ENCODE results near the gene KAZALD1. TPM values are rescaled to one million over a fixed set of nuclear protein-coding genes. Genes with fewer than 3 reads are reported as not detected.

The KAZALD1 gene
- total and polyA plus RNA-seq, 4 donors = 4.1 to 12.1 (median 7.4) TPM

DNA sequence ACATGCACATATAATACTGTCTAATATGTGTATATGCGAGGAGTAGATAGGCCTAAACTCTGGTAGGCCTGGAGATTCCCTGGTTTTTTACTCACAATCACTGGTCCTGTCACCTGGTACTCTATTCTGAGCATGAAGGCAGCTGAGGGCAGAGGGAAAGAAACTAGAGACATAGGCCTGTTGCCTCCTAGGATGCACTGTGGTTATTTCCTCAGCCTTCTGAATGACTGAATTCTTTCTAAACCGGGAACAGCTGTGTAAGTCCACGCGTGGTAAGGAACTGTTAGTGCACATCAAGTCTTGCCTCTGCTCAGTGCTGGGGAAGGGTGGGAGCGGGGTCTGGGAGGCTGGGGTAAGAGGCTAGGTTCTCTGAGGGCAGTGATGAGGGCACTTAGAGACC is 7.7 kb downstream of the KAZALD1 start:
- TF ChIP-seq, protein P1, sequence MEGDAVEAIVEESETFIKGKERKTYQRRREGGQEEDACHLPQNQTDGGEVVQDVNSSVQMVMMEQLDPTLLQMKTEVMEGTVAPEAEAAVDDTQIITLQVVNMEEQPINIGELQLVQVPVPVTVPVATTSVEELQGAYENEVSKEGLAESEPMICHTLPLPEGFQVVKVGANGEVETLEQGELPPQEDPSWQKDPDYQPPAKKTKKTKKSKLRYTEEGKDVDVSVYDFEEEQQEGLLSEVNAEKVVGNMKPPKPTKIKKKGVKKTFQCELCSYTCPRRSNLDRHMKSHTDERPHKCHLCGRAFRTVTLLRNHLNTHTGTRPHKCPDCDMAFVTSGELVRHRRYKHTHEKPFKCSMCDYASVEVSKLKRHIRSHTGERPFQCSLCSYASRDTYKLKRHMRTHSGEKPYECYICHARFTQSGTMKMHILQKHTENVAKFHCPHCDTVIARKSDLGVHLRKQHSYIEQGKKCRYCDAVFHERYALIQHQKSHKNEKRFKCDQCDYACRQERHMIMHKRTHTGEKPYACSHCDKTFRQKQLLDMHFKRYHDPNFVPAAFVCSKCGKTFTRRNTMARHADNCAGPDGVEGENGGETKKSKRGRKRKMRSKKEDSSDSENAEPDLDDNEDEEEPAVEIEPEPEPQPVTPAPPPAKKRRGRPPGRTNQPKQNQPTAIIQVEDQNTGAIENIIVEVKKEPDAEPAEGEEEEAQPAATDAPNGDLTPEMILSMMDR (IDR thresholded peaks at IDR 0.05; ENCODE audit: control extremely low read depth, extremely low read depth) = no peak
- peaks cover 4 to 21% (median 13%) of the 10 kb centered on the region in 3 donors for H3K27me3 ChIP-seq (ENCODE audit: control insufficient read depth in 3 of 3, insufficient read depth in 3 of 3, low read length in 2 of 3)
- DNase-seq (no peak), ATAC-seq (ENCODE audit: insufficient read depth, low FRiP score) (no peak)
- H3K9ac ChIP-seq (ENCODE audit: insufficient read depth in 1 of 2, low read length in 2 of 2) = no peak overlapping the region
- peaks cover 2 to 23% (median 15%) of the 10 kb centered on the region in 5 donors for H3K4me1 ChIP-seq (ENCODE audit: control insufficient read depth in 5 of 5, insufficient read depth in 5 of 5, low read length in 5 of 5)
- no peak overlapping the region for H3K4me3 ChIP-seq
- H3K27ac ChIP-seq (ENCODE audit: low read depth in 1 of 2, low read length in 1 of 2) = no peak overlapping the region
- WGBS, 2 donors = 88 to 90% methylated on average over 5 of the region's 5 CpGs
- H3K9me3 ChIP-seq (ENCODE audit: control insufficient read depth in 4 of 4, insufficient read depth in 3 of 4, low read length in 3 of 4) = peaks cover 0 to 5% (median 0%) of the 10 kb centered on the region in 4 donors
- no peaks in the 10 kb centered on the region for H3K36me3 ChIP-seq (ENCODE audit: control insufficient read depth in 4 of 4, insufficient read depth in 4 of 4, low read length in 4 of 4)

GRCh38 chr10:101070098-101070497 is 8.3 kb downstream of the KAZALD1 start:
- TF ChIP-seq, protein P1 (IDR thresholded peaks at IDR 0.05; ENCODE audit: control extremely low read depth, extremely low read depth) = no peak
- no peak for DNase-seq
- Histone ChIP-seq H3K4me1 (ENCODE audit: control insufficient read depth in 5 of 5, insufficient read depth in 5 of 5, low read length in 5 of 5) (peaks cover 2 to 23% (median 12%) of the 10 kb centered on the region in 5 donors), H3K36me3 (ENCODE audit: control insufficient read depth in 4 of 4, insufficient read depth in 4 of 4, low read length in 4 of 4) (no peaks in the 10 kb centered on the region), H3K9ac (ENCODE audit: insufficient read depth in 1 of 2, low read length in 2 of 2) (no peak overlapping the region), H3K4me3 (no peak overlapping the region), H3K27me3 (ENCODE audit: control insufficient read depth in 3 of 3, insufficient read depth in 3 of 3, low read length in 2 of 3) (peaks cover 4 to 25% (median 15%) of the 10 kb centered on the region in 3 donors), H3K27ac (ENCODE audit: low read depth in 1 of 2, low read length in 1 of 2) (no peak overlapping the region), H3K9me3 (ENCODE audit: control insufficient read depth in 4 of 4, insufficient read depth in 3 of 4, low read length in 3 of 4) (peaks cover 0 to 5% (median 0%) of the 10 kb centered on the region in 4 donors)
- no peak for ATAC-seq (ENCODE audit: insufficient read depth, low FRiP score)
- 80 to 93% methylated on average over 3 of the region's 3 CpGs for WGBS, 2 donors

DNA sequence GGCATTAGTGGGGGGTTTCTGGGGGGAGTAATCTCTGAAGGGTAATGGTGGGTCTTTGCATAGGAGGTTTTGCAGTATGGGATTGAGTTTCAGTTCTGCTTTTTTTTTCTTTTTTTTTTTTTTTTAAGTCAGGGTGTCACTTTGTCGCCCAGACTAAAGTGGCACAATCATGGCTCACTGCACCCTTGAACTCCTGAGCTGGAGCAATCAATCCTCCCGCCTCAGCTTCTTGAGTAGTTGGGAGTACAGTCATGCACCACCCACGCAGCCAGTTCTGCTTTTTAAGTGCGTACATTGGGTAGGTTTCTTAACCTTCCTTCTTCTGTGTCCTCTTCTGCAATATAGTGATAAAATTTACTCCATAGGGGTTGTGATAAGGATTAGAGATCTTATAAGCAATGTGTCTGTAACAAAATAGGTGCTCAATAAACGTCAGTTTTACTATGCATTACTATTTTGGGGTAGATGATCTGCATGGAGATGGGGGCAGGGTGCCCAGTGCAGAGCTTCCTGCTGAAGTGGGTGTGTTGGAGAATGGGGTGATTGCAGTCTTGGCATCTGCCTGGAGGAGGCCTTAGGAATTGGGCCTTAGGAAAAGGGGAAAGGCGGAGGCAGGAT is 9.6 kb downstream of the KAZALD1 start:
- peak overlapping the region in 1 of 2 donors; percentile 16 for H3K27ac ChIP-seq (ENCODE audit: low read depth in 1 of 2, low read length in 1 of 2)
- no peak overlapping the region for H3K9ac ChIP-seq (ENCODE audit: insufficient read depth in 1 of 2, low read length in 2 of 2)
- TF ChIP-seq, protein P1 (IDR thresholded peaks at IDR 0.05; ENCODE audit: control extremely low read depth, extremely low read depth) = no peak
- H3K4me1 ChIP-seq (ENCODE audit: control insufficient read depth in 5 of 5, insufficient read depth in 5 of 5, low read length in 5 of 5) = peaks cover 0 to 11% (median 5%) of the 10 kb centered on the region in 5 donors
- DNase-seq = no peak
- peaks cover 0 to 5% (median 0%) of the 10 kb centered on the region in 4 donors for H3K9me3 ChIP-seq (ENCODE audit: control insufficient read depth in 4 of 4, insufficient read depth in 3 of 4, low read length in 3 of 4)
- H3K4me3 ChIP-seq = no peak overlapping the region
- no peaks in the 10 kb centered on the region for H3K36me3 ChIP-seq (ENCODE audit: control insufficient read depth in 4 of 4, insufficient read depth in 4 of 4, low read length in 4 of 4)
- H3K27me3 ChIP-seq (ENCODE audit: control insufficient read depth in 3 of 3, insufficient read depth in 3 of 3, low read length in 2 of 3) = peaks cover 4 to 38% (median 25%) of the 10 kb centered on the region in 3 donors
- no peak for ATAC-seq (ENCODE audit: insufficient read depth, low FRiP score)
- whole genome bisulfite sequencing, 2 donors = 40 to 49% methylated on average over 6 of the region's 6 CpGs
